Upper lobe of left lung (tissue), 6 donors: ENCODE data around the gene CENPP. TPM values are rescaled to one million over a fixed set of nuclear protein-coding genes. Genes with fewer than 3 reads are reported as not detected.
"Not testable (repeated sequence)": the region's sequence is repeated elsewhere in the genome, so short reads cannot be mapped to it uniquely, and the experiment has no call there.

Experiments
- ATAC-seq, 2 donors: fragments of 200-7000 bp; cut with Tn5 transposase; one replicate each; pipeline ENCODE4 v1.9.1; 2022; ENCODE audit warnings: mild to moderate bottlenecking in 2 of 2, moderate library complexity in 2 of 2; ENCODE audit not compliant: low FRiP score in 2 of 2
- DNase-seq, 2 donors: peaks; one replicate each; pipeline ENCODE4 v3.0.0-alpha.2; 2019 to 2020
- H3K27ac ChIP-seq, 4 donors: fragments of 200-600 bp; sonication (generic); one replicate each; pipeline ENCODE4 v1.5.1; 2016 to 2019
- H3K27me3 ChIP-seq, 4 donors: fragments of 200-600 bp; sonication (generic); one replicate each; pipeline ENCODE4 v1.5.1; 2017 to 2019
- H3K36me3 ChIP-seq, 4 donors: fragments of 200-600 bp; sonication (generic); one replicate each; pipeline ENCODE4 v1.5.1; 2016 to 2019
- H3K4me1 ChIP-seq, 4 donors: fragments of 200-600 bp; sonication (generic); one replicate each; pipeline ENCODE4 v1.5.1; 2018 to 2019
- H3K4me3 ChIP-seq, 4 donors: fragments of 200-600 bp; sonication (generic); one replicate each; pipeline ENCODE4 v1.5.1; 2017 to 2019; ENCODE audit warnings: mild to moderate bottlenecking in 2 of 4, moderate library complexity in 1 of 4
- H3K9me3 ChIP-seq, 4 donors: fragments of 200-600 bp; sonication (generic); one replicate each; pipeline ENCODE4 v1.5.1; 2018 to 2019
- EP300 ChIP-seq, 4 donors: sonication (generic); formaldehyde crosslinking; IDR thresholded peaks; one replicate each; pipeline ENCODE4 v1.5.1; 2017; ENCODE audit warnings: antibody characterized with exemption in 4 of 4, control low read depth in 2 of 4
- POLR2A ChIP-seq, 4 donors: fragments of 450-650 bp; IDR thresholded peaks; one replicate each; pipeline ENCODE4 v1.5.1; 2016 to 2017; ENCODE audit warnings: antibody characterized with exemption in 4 of 4, mild to moderate bottlenecking in 2 of 4
- POLR2AphosphoS5 ChIP-seq, 2 donors: sonication (generic); formaldehyde crosslinking; IDR thresholded peaks; one replicate each; pipeline ENCODE4 v1.5.1; 2017; ENCODE audit warnings: antibody characterized with exemption in 2 of 2
- WGBS, 2 donors: methylation state at CpG; one replicate each; pipeline ENCODE4 v1.1.5; 2017 to 2018; 5-methylcytosine and 5-hydroxymethylcytosine counted together
- total RNA-seq, 6 donors: library from RNA; depleted of rRNA in 4 of 6; stranded (reverse); fragments of >200 nt in 4 of 6; gene quantifications; one replicate each; pipeline versions ENCODE4 v1.1.0 to v1.2.1, GENCODE V29; 2016 to 2021
- TF ChIP-seq, protein P1 (sequence below), 6 experiments: fragments of 450-650 bp in 4 of 6; fragments of 200-600 bp in 2 of 6; sonication (generic) in 2 of 6; IDR thresholded peaks; one replicate each; pipeline ENCODE4 v1.5.1; 2016 to 2019; ENCODE audit warnings: antibody characterized with exemption in 6 of 6
- donor health status: DM: no; HTN: no; CAD: no; lungs with moderate emphysema.
- donor health status: DM: no; HTN: yes; CAD: no; lungs with severe emphysema.

The CENPP gene
- total RNA-seq, 6 donors from 2014 or later = 2.9 to 17.8 (median 4.9) TPM

DNA sequence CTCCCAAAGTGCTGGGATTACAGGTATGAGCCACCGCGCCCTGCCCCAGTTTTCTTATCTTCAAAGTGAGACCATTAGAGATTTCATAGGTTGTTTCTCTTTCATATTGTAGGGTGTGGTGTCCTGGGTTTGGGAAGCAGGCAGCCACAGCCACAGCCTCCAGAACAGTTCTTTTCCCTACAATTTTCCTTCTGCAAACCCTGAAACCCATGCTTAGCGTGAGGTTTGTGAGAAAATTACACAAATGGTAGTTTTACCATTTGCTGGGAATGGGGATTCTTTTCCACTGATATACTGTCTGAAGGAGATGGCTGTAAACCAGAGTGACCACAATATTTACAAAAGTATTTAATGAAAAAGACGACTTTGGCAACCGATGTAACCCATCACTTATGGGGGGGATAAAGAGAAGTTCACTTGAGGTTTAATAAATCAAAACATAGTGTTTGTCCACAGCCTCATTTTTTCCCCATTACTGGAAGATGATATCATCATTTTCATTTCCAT, 236.8 kb downstream of the CENPP start:
- Histone ChIP-seq H3K27me3 (no peaks in the 10 kb centered on the region), H3K27ac (no peak overlapping the region), H3K4me3 (no peak overlapping the region), H3K36me3 (no peaks in the 10 kb centered on the region), H3K4me1 (no peaks in the 10 kb centered on the region), H3K9me3 (no peaks in the 10 kb centered on the region)
- DNase-seq = no peak
- peak in 1 of 2 donors; percentile 81 for ATAC-seq
- TF ChIP-seq POLR2AphosphoS5 (IDR thresholded peaks at IDR 0.05) = no peak
- WGBS, 2 donors = 79 to 89% methylated on average over 5 of the region's 5 CpGs

DNA sequence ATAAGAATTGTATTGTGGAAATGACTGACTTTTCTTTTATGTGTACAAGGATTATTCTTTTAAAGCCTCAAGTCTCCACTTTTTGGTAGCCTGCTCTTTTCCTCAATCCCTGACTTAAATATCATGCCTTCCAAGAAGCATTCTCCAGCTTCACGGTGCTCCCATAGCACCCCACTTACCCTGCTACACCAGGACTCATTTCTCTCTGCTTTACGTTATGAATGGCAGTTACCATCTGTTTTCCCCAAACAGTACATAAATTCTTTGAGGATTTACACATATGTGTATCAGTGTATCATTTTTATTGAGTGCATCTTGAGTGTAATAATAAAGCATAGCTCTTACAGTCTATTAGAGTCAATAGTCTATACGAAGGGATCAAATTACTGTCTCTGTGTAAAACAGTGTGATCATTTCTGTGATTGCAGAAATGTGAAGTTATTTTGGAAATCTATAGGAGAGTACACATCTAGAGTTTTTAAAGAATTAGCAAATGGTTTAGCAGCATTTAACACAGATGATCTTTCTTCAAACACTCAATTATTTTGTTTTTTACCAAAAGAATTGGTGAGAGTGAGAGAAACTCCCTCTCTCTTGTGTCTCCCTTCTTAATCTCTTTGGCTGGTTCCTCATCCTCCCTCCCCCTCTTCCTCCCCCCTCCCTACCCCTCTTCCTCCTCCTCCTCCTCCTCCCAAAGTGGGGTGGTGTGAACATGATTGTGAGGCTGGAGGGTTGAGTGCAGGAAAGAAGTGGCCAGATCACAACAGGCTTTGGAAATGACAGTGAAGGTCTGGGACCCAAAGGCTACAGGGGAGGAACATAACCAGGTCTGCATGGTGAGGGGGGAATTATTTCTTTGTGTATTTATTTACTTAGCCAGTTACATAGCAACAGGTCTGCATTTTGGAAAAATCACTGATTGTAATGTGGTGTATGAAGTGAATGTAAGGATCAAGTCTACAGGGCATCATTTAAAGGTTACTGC, 237.7 kb downstream of the CENPP start:
- Histone ChIP-seq H3K27me3 (no peaks in the 10 kb centered on the region), H3K4me1 (no peaks in the 10 kb centered on the region), H3K9me3 (no peaks in the 10 kb centered on the region), H3K27ac (no peak overlapping the region), H3K36me3 (no peaks in the 10 kb centered on the region), H3K4me3 (no peak overlapping the region)
- 79 to 88% methylated on average over 3 of the region's 3 CpGs for WGBS, 2 donors
- TF ChIP-seq POLR2A (IDR thresholded peaks at IDR 0.05) (no peak), EP300 (IDR thresholded peaks at IDR 0.05) (no peak), POLR2AphosphoS5 (IDR thresholded peaks at IDR 0.05) (no peak)
- TF ChIP-seq, protein P1, sequence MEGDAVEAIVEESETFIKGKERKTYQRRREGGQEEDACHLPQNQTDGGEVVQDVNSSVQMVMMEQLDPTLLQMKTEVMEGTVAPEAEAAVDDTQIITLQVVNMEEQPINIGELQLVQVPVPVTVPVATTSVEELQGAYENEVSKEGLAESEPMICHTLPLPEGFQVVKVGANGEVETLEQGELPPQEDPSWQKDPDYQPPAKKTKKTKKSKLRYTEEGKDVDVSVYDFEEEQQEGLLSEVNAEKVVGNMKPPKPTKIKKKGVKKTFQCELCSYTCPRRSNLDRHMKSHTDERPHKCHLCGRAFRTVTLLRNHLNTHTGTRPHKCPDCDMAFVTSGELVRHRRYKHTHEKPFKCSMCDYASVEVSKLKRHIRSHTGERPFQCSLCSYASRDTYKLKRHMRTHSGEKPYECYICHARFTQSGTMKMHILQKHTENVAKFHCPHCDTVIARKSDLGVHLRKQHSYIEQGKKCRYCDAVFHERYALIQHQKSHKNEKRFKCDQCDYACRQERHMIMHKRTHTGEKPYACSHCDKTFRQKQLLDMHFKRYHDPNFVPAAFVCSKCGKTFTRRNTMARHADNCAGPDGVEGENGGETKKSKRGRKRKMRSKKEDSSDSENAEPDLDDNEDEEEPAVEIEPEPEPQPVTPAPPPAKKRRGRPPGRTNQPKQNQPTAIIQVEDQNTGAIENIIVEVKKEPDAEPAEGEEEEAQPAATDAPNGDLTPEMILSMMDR (IDR thresholded peaks at IDR 0.05) = no peak
- ATAC-seq = peak in 1 of 2 donors; percentile 54
- DNase-seq = no peak

GRCh38 chr9:92564504-92564903, 238.8 kb downstream of the CENPP start:
- no peaks in the 10 kb centered on the region for H3K27me3 ChIP-seq
- no peaks in the 10 kb centered on the region for H3K4me1 ChIP-seq
- ATAC-seq (peak in 1 of 2 donors; percentile 62), DNase-seq (no peak)
- H3K36me3 ChIP-seq = no peaks in the 10 kb centered on the region
- no peak overlapping the region for H3K4me3 ChIP-seq
- TF ChIP-seq POLR2A (IDR thresholded peaks at IDR 0.05) (no peak), EP300 (IDR thresholded peaks at IDR 0.05) (no peak)
- no peaks in the 10 kb centered on the region for H3K9me3 ChIP-seq
- H3K27ac ChIP-seq = no peak overlapping the region

DNA sequence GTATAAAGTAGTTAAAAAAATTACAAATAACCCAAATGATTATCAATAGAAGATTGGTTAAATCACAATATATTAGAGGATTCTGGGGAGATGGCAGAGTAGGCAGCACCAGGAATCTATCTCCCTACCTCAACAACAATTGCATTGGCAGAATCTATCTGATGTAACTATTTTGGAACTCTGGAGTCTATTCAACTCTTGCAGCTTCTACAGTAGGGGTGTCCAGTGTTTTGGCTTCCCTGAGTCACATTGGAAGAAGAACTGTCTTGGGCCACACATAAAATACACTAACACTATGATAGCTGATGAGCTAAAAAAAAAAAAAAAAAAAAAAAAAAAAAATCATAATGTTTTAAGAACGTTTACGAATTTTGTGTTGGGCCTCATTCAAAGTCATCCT, 239.2 kb downstream of the CENPP start:
- H3K27me3 ChIP-seq = no peaks in the 10 kb centered on the region
- DNase-seq (no peak), ATAC-seq (peak in 1 of 2 donors; percentile 74)
- no peaks in the 10 kb centered on the region for H3K4me1 ChIP-seq
- H3K36me3 ChIP-seq = no peaks in the 10 kb centered on the region
- H3K9me3 ChIP-seq = no peaks in the 10 kb centered on the region
- 79 to 88% methylated on average over 2 of the region's 2 CpGs for WGBS, 2 donors
- TF ChIP-seq EP300 (IDR thresholded peaks at IDR 0.05) (no peak), POLR2AphosphoS5 (IDR thresholded peaks at IDR 0.05) (no peak), POLR2A (IDR thresholded peaks at IDR 0.05) (no peak)
- TF ChIP-seq, protein P1 (IDR thresholded peaks at IDR 0.05) = no peak
- no peak overlapping the region for H3K4me3 ChIP-seq
- H3K27ac ChIP-seq = no peak overlapping the region

DNA sequence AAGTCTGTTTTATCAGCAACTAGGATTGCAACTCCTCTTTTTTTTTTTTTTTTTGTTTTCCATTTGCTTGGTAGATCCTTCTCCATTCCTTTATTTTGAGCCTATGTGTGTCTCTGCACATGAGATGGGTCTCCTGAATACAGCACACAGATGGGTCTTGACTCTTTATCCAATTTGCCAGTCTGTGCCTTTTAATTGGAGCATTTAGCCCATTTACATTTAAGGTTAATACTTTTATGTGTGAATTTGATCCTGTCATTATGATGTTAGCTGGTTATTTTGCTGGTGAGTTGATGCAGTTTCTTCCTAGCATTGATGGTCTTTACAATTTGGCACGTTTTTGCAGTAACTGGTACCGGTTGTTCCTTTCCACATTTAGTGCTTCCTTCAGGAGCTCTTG, 246.1 kb downstream of the CENPP start:
- WGBS, 2 donors = 92 to 100% methylated on average over 2 of the region's 2 CpGs
- not testable (repeated sequence) for ATAC-seq, H3K36me3 ChIP-seq, H3K4me1 ChIP-seq, H3K27me3 ChIP-seq, H3K27ac ChIP-seq, DNase-seq, H3K9me3 ChIP-seq, H3K4me3 ChIP-seq

- H3K27ac ChIP-seq, ATAC-seq, H3K27me3 ChIP-seq, H3K4me3 ChIP-seq, H3K36me3 ChIP-seq, H3K4me1 ChIP-seq, H3K9me3 ChIP-seq: not testable (repeated sequence)
- peak in 1 of 2 donors; percentile 51 for DNase-seq
- WGBS, 2 donors = 93 to 95% methylated on average over 10 to 14 of the region's 14 CpGs
These were observed 247.9 kb downstream of the CENPP start for GRCh38 chr9:92573612-92574011.

DNA sequence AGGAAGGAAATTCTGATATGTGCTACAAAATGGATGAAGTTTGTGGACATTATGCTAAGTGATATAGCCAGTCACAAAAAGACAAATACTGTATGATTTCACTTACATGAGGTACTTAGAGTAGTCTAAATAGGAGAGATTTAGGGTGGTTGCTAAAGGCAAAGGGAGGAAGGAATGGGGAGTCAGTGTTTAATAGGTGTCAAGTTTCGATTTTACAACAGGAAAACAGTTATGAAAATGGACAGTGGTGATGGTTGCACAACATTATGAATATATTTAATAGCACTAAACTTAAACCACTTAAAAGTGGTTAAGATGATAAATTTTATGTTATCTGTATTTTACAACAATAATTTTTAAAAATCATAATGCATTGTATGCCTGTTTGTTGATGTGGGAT, 250.4 kb downstream of the CENPP start:
- H3K27ac ChIP-seq = no peak overlapping the region
- H3K27me3 ChIP-seq = no peaks in the 10 kb centered on the region
- no peaks in the 10 kb centered on the region for H3K9me3 ChIP-seq
- no peak for DNase-seq
- H3K4me3 ChIP-seq = no peak overlapping the region
- 41 to 44% methylated on average over 1 of the region's 1 CpG for WGBS, 2 donors
- no peaks in the 10 kb centered on the region for H3K4me1 ChIP-seq
- no peaks in the 10 kb centered on the region for H3K36me3 ChIP-seq
- TF ChIP-seq EP300 (IDR thresholded peaks at IDR 0.05) = no peak
- ATAC-seq = no peak
